Thoracic aorta (tissue), 2 donors: ENCODE results near the gene USP33. TPM values are rescaled to one million over a fixed set of nuclear protein-coding genes. Genes with fewer than 3 reads are reported as not detected.
"Not testable (repeated sequence)": the region's sequence is repeated elsewhere in the genome, so short reads cannot be mapped to it uniquely, and the experiment has no call there.

ENCODE experiments used
- ATAC-seq: fragments of 150-250 bp; one replicate; pipeline ENCODE4 v1.8.0; 2017; ENCODE audit warnings: low read depth; ENCODE audit not compliant: insufficient number of reproducible peaks, low FRiP score
- DNase-seq: peaks from one replicate; pipeline ENCODE4 v3.0.0-alpha.2; 2020; ENCODE audit warnings: low spot score
- H3K27ac ChIP-seq, 2 donors: fragments of 200-600 bp; sonication (generic); 1 replicate in 1 of 2; 2 replicates in 1 of 2; pipeline ENCODE4 v1.5.1; 2016; ENCODE audit warnings: mild to moderate bottlenecking in 2 of 2, moderate library complexity in 2 of 2
- H3K27me3 ChIP-seq: fragments of 200-600 bp; sonication (generic); replicated peaks from 2 replicates; pipeline ENCODE4 v1.6.0; 2016; ENCODE audit warnings: mild to moderate bottlenecking; ENCODE audit not compliant: insufficient read depth
- H3K36me3 ChIP-seq: fragments of 200-600 bp; sonication (generic); one replicate; pipeline ENCODE4 v1.5.1; 2016
- H3K4me1 ChIP-seq, 2 donors: fragments of 200-600 bp; sonication (generic); 1 replicate in 1 of 2; 2 replicates in 1 of 2; pipeline versions ENCODE4 v1.5.1 to v1.6.0; 2016; ENCODE audit warnings: low read depth in 2 of 2, mild to moderate bottlenecking in 1 of 2; ENCODE audit not compliant: control insufficient read depth in 1 of 2
- H3K4me3 ChIP-seq: fragments of 200-600 bp; sonication (generic); 2 replicates; pipeline ENCODE4 v1.5.1; 2016; ENCODE audit warnings: mild to moderate bottlenecking
- H3K9me3 ChIP-seq: fragments of 200-600 bp; sonication (generic); 2 replicates; pipeline ENCODE4 v1.5.1; 2016
- total RNA-seq, 2 donors: library from RNA; depleted of rRNA; stranded (reverse); fragments of >200 nt; gene quantifications; one replicate each; pipeline versions ENCODE4 v1.1.0 to v1.2.3, GENCODE V29; 2016
- TF ChIP-seq, protein P1 (sequence below): fragments of 200-600 bp; sonication (generic); IDR thresholded peaks from one replicate; pipeline ENCODE4 v1.5.1; 2019; ENCODE audit warnings: antibody characterized with exemption

The USP33 gene
- total RNA-seq, 2 donors from 2014 or later = 91.3 to 122 TPM

- H3K36me3 ChIP-seq = no peaks in the 10 kb centered on the region
- no peak overlapping the region for H3K27ac ChIP-seq
- ATAC-seq (no peak), DNase-seq (no peak)
- TF ChIP-seq, protein P1, sequence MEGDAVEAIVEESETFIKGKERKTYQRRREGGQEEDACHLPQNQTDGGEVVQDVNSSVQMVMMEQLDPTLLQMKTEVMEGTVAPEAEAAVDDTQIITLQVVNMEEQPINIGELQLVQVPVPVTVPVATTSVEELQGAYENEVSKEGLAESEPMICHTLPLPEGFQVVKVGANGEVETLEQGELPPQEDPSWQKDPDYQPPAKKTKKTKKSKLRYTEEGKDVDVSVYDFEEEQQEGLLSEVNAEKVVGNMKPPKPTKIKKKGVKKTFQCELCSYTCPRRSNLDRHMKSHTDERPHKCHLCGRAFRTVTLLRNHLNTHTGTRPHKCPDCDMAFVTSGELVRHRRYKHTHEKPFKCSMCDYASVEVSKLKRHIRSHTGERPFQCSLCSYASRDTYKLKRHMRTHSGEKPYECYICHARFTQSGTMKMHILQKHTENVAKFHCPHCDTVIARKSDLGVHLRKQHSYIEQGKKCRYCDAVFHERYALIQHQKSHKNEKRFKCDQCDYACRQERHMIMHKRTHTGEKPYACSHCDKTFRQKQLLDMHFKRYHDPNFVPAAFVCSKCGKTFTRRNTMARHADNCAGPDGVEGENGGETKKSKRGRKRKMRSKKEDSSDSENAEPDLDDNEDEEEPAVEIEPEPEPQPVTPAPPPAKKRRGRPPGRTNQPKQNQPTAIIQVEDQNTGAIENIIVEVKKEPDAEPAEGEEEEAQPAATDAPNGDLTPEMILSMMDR = no peak
- H3K9me3 ChIP-seq = peaks cover 18% of the 10 kb centered on the region
- no peak overlapping the region for H3K4me3 ChIP-seq
- H3K4me1 ChIP-seq = no peaks in the 10 kb centered on the region
- H3K27me3 ChIP-seq = no peaks in the 10 kb centered on the region
Measured at GRCh38 chr1:77652268-77652667, 107.4 kb downstream of the USP33 start.

- no peak for DNase-seq
- peaks cover 18% of the 10 kb centered on the region for H3K9me3 ChIP-seq
- no peaks in the 10 kb centered on the region for H3K4me1 ChIP-seq
- TF ChIP-seq, protein P1 = no peak
- no peaks in the 10 kb centered on the region for H3K36me3 ChIP-seq
- H3K4me3 ChIP-seq = no peak overlapping the region
- no peak for ATAC-seq
- H3K27me3 ChIP-seq = no peaks in the 10 kb centered on the region
- no peak overlapping the region for H3K27ac ChIP-seq
Measured at GRCh38 chr1:77649127-77649526, 110.5 kb downstream of the USP33 start.

DNA sequence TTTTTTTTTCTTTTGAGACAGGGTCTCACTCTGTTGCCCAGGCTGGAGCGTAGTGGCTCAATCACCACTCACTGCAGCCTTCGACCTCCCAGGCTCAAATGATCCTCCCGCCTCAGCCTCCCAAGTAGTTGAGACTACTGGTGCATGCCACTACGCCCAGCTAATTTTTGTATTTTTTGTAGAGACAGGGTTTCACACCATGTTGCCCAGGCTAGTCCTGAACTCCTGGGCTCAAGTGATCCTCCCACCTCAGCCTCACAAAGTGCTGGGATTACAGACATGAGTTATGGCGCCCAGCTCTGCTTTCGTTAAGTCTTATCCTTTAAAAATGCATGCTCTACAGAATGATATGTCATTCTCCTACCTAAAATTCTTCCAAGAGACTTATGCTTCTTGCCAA lies 113.4 kb downstream of the USP33 start:
- DNase-seq, H3K27ac ChIP-seq, H3K36me3 ChIP-seq, H3K4me3 ChIP-seq, H3K4me1 ChIP-seq, ATAC-seq, H3K27me3 ChIP-seq: not testable (repeated sequence)
- H3K9me3 ChIP-seq = peaks cover 18% of the 10 kb centered on the region

Other genes with a start within 250 kb of the USP33 start
- 10 to 100 TPM; 42.4 to 66.9 TPM for gene ZZZ3, start 77.2 kb downstream of the USP33 start, total RNA-seq
- 10 to 100 TPM; 16.0 to 24.3 TPM for gene MIGA1, start 19.8 kb upstream of the USP33 start, total RNA-seq
- 100 to 1,000 TPM; 116 to 120 TPM for gene NEXN, start 128.8 kb upstream of the USP33 start, total RNA-seq
- gene FUBP1, start 219.2 kb upstream of the USP33 start, total RNA-seq = 100 to 1,000 TPM in 1 of 2 donors, 10 to 100 TPM in 1; 73.8 to 118 TPM
- gene DNAJB4, start 245.1 kb upstream of the USP33 start, total RNA-seq = 10 to 100 TPM; 41.0 to 59.8 TPM